Urothelium cell line (cell line): ENCODE results near the gene SH3PXD2B.
"Not testable (repeated sequence)": the region's sequence is repeated elsewhere in the genome, so short reads cannot be mapped to it uniquely, and the experiment has no call there.

Experiments
- DNase-seq: peaks from one replicate; pipeline ENCODE4 v3.0.0; 2011; ENCODE audit warnings: low spot score, mixed read lengths
- FAIRE-seq: peaks from 2 replicates; lab custom pipeline; 2011; peaks lifted over from hg19 to GRCh38; lab: Jason Lieb, UNC

Gene SH3PXD2B

DNA sequence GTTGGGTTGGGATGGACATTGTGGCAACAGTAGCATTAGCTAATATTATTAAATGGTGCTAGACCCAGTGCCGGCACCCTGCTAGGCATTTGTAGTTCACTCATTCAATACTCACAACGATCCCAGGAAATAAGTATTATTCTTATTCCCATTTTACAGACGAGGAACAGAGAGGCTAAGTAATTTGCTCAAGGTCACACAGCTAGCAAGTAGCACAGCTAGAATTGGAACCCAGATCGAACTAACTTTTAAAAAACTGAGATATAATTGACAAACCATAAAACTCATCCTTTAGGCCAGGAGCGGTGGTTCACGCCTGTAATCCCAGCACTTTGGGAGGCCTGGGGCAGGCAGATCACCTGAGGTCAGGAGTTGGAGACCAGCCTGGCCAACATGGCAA is 79.5 kb downstream of the SH3PXD2B start:
- FAIRE-seq (no peak), DNase-seq (no peak)

DNA sequence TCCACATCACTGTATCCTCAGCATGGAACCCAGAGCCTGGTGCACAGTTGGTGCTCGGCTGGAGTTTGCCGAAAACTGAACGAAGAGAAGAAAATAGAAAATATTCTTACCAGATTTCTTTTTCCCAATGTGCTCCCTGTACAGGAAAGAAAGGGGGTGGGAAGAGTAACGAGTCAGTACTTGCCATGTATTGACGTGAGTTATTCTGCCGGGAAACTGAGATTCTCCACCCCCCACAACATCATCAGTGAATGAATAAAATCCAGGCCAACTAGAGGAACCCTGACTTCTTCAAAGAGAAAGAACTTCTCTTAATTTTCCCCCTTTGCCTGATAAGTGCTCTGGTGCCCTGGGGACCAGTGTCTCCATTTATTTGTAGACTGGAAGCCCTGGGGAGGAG is 80.6 kb downstream of the SH3PXD2B start:
- DNase-seq (no peak), FAIRE-seq (no peak)

DNA sequence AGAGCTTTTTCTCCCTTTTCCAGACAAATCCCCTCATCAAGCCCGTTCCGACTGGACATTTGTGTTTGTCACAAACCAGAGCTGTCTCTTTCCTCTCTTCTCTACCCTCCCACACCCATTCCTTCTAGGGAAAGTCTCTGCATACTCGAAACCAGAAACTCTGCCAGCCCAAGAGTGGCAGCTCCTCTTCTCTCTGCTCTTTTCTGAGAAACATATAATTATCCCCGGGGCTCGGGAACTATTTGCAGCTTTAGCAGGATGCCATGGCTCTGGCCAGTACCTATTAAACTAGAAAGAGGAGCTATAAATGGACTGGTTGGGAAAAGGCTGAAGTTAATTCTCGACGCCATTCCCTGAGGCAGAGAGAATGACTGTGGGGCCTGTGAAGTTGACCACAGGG is 82.6 kb downstream of the SH3PXD2B start:
- FAIRE-seq, result no peak

DNA sequence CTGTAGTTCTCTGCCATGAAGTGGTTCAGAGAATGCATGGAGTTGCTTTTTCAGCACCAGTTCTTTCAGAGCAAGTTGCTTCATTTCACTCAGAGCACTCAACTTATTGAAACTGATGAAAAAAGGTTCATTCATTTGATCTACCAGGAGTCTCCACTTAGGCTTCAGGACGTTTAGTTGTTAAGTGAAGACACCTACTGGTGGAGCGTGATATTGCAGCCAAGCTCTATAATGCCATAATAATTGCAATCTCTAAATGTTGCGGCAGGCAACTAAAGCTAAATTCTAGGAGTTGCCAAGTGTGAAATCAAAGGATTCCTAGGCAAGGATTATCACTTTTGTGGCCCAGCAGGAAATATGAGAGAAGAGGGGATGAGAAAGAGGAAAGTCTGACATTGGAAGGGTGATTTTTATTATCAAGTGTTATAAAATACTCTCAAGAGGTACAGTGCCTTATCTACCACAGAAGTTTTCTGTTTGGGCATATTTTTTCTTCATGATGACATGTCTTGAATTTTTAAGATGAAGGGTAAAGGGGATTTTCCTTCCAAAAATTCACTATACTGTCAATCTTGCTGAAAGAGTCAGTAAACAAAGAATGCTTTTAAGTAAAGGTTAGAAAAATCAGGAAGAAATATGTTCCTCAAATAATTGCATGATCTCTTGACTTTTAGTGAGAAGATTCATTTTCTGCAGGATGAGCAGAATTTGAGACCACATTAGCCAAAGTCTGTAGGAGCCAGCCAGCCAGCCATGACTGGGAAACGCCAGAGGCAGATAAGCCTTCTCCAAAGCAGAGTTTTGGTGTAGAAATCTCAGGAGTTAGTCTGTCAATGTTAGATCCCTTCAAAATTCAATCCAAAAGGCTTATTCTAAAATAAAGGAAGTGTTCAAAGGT is 83.4 kb downstream of the SH3PXD2B start:
- DNase-seq (peak; percentile 13), FAIRE-seq (no peak)

More for the DNA sequence above, 82.6 kb downstream of the SH3PXD2B start:
- DNase-seq, result no peak

DNA sequence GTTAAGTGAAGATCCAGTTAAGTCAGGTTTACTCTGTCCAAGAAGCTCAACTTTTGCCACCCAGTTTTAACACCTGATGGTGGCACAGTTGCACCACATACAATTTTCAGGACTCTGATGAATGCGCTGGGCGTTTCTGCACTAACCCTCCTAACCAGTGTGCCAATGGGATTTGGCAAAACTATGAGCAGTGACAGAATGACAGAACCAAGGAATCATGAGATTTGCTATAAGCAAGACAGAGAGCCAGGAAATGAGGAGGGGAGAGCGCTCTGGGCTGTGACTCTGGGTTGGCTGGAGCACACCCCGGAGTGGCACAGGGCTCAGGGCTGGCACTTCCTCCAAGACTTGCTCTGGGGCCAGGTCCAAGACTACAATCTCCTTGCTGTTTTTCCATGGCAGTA is 84.1 kb downstream of the SH3PXD2B start:
- no peak for DNase-seq
- FAIRE-seq, result no peak

DNA sequence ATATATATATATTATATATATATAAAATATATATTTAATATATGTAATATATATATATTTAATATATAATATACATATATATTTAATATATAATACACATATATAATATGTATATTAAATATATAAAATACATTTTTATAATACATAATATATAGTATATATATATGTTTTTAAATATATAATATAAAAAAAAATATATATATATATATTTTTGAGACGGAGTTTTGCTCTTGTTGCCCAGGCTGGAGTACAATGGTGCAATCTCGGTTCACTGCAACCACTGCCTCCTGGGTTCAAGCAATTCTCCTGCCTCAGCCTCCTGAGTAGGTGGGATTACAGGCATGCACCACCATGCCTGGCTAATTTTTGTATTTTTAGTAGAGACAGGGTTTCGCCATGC is 85.6 kb downstream of the SH3PXD2B start:
- not testable (repeated sequence) for DNase-seq, FAIRE-seq

DNA sequence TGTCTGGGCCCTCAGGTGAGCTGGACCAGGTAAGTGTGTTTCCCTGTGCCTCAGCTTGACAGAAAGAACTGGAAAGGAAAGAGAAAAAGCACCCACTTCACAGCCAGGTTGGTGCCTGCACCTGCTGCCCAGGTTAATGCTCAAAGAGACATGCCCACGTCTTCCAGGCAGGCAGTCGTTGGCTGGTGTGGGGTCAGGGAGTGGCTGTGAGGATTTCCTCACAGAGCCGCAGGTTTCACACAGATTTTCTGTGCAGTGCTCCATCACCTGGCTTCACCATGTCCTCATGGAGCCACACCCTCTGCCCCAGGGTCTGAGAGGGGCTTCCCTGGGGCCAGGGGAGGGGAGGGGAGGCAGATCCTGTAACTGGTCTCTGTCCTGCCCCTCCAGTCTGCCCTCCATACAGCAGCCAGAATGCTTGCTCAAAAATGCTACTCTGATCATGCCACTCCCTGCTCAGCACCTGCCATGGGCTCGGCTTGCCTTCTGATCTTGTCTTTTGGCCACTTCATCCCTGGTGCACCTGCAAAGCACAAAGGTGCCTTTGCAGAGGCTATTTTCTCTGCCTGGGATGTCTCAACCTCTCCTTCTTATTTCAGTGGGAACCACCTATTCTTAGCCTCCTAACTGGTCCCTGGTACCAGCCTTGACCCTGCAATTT is 88.2 kb downstream of the SH3PXD2B start:
- DNase-seq, result no peak

DNA sequence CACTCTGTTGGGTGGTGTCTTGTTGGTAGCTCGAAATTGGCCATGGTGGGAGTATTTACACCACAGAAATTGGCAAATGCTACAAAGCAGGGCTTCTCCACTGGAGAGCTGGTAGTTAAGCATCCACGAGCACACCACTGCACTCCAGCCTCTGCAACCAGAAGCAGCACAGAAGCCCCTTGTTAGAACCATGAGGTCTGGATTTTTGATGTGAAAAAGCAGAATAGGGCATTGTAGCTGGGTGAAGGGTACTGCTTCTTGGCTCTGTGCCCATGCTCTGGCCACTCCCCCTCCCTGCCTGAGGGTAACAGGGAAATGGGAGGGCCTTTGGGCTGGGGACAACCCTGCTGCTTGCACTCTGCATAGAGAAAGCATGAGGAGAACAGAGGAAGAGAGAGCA is 89.6 kb downstream of the SH3PXD2B start:
- FAIRE-seq, result no peak
- no peak for DNase-seq

More for the DNA sequence above, 88.2 kb downstream of the SH3PXD2B start:
- no peak for FAIRE-seq

DNA sequence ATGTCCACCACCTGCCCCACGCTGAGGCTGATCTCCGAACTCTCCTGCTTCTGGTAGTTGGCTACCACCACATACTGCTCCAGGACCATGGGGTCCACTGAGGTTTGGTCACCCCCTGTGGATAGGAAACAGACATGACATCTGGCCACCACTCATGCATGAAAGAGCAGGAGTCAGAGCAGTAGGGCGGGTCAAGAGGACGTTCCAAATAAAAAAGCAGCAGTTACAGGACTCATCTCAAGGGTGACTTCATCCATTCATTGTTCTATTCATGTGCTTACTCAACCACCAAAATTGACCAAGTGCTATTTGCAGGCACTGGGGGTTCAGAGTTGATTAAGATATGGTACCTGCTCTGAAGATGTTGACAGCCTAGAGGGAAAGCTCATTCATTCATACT is 91.6 kb downstream of the SH3PXD2B start:
- no peak for DNase-seq
- no peak for FAIRE-seq

DNA sequence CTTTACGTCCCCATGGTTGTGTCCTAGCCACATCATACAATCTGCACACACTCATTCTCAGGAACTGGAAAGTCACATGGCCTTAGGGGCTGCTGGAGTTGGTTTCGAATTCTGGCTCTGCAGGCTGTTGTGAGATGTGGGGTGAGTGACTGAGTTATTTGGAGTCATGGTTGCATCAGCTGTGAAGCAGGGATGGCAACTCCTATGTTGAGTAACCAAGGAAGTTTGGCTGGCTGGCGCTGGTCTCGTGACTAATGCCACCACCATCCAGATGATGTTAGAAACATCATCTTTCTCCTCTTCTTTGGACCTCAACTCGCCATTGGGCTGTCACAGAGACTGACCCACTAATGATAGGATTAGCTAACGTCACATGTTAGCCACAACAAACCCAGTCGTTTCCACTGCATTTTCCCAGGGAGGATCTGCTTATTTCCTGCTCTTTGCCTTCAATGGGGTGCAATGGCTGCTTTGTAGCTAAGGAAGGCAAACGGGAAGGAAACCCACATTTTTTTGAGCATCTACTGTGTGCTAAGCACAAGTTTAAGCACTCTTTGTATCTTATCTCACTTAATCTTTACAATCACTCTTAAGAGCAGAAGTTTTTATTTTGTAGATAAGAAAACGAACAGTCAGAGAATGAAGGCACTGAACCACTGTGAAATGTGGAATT is 92.6 kb downstream of the SH3PXD2B start:
- no peak for FAIRE-seq
- peak; percentile 19 for DNase-seq

DNA sequence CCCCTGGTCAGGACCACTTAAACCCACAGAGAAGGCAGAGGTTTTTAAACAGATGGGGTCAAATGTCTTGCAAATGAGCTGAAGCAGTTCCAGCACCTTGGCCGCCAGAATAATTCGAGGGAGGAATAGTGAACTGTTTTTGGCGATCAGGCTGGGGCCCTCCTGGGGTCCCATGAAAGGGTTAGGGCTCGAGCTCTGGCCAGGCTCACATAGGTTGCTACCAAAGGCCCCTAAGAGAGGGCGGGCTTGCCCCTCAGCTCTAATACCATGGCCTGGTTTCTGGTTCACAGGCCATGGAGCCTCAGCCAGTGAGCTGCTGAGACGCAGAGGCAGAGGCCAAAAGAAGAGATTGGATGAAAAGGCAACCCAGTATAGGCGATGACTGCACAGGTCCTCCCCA is 96.0 kb downstream of the SH3PXD2B start:
- DNase-seq (no peak), FAIRE-seq (no peak)

DNA sequence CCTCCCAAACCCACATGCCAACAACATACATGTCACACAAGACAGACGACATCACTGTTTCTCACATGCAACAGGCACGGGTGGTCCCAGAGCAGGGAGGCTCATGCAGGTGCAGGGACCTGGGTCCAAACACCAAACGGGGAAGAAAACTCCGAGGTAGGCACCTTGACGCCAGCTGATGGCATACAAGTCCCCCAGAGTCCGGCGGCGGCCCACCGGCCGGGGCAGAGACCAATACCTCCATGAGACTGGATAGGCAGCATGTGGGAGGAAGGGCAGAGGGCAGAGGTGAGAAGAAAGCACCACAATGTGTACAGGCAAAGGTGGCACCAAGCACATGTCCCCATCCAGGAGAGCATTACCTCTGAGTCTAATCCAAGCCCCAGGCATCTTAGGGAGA is 97.8 kb downstream of the SH3PXD2B start:
- FAIRE-seq, result no peak

DNA sequence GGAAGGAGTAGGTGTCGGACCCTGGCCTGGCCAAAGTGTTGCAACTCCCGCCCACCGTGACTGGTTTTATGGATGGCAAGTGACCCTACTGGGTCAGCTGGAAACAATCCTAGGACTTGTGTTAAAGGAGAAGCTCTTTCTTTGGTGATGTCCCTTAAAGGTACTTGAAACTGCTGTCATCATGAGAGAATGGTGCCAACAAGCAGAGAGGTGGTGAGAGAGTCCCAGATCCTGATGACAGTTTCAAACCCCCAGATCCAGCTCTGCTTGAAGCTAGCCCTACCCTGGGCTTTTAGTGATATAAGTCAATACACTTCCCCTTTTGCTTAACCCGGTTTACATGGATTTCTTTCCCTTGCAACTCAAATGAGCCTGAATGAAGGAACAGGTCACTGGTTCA is 98.3 kb downstream of the SH3PXD2B start:
- DNase-seq, result no peak
- no peak for FAIRE-seq

More for the DNA sequence above, 97.8 kb downstream of the SH3PXD2B start:
- no peak for DNase-seq

DNA sequence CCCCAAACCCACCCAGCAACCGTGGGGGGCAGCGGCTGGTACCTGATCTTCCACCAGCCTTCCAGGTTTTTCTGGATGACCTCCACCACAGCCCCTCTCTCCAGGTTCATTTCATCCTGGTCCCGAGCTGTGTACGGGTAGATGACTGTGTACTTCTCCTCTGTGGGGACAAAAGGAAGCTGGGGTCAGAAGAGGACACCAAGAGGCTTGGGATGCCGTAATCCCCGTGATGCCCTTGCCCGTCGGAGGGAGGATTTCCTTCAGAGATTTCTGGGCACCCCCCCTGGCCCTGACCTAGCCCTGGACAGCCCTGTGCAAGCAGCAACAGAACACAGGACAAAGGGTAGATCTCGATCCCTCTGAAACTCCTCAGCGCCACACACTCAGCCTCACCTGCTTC is 100.5 kb downstream of the SH3PXD2B start:
- DNase-seq (no peak), FAIRE-seq (no peak)

DNA sequence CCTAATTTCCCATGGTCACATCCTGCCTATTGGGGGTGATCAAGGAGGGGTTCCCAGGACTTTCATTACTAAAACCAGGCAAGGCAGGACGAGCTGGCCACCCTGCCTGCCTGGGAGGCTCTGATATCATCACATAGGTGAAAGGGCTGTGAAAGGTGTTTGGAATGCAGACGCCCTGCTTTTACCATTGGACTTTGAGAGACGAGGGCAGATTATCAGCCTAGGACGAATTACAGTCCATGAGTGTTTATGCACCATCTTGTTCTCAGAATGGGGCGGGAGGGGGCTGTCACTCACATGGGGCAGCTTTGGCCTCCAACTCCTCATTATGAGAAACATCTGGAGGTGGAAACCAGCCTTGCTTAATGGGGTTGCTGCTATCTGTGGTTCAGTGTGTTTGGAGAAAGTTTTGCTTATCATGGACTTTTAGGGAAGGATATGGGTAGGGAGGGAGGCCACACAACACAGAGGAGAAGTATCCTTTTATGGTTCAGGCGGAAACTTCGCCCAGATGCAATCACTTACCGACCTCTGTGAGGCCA is 101.0 kb downstream of the SH3PXD2B start:
- FAIRE-seq (no peak), DNase-seq (no peak)

DNA sequence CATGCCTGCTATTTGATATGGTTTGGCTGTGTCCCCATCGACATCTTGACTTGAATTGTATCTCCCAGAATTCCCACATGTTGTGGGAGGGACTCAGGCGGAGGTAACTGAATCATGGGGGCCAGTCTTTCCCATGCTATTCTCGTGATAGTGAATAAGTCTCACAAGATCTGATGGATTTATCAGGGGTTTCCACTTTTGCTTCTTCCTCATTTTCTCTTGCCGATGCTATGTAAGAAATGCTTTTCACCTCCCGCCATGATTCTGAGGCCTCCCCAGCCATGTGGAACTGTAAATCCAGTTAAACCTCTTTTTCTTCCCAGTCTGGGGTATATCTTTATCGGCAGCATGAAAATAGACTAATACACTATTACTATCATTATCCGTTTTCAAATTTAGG is 101.8 kb downstream of the SH3PXD2B start:
- not testable (repeated sequence) for DNase-seq

DNA sequence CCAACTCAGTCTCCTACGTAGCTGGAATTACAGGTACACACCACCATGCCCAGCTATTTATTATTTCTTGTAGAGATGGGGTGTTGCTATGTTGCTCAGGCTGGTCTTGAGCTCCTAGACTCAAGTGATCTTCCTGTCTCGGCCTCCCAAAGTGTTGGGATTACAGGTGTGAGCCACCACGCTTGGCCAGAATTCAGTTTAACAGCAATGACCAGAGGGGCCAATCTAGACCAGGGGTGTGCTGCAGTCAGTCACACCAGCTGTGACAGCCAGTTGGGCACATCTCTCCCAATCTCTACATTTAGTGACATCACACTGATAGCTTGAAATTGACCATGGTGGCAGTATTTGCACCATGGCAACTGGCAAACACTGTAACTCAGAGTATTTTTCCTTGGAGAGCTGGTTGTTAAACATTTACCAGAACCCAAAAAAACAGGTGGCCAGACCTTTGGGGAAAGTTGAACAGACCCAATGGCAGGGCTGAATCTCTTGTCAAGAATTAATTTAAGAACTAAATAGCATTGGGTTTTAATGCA is 103.0 kb downstream of the SH3PXD2B start:
- no peak for DNase-seq

More for the DNA sequence above, 101.8 kb downstream of the SH3PXD2B start:
- FAIRE-seq, result not testable (repeated sequence)

DNA sequence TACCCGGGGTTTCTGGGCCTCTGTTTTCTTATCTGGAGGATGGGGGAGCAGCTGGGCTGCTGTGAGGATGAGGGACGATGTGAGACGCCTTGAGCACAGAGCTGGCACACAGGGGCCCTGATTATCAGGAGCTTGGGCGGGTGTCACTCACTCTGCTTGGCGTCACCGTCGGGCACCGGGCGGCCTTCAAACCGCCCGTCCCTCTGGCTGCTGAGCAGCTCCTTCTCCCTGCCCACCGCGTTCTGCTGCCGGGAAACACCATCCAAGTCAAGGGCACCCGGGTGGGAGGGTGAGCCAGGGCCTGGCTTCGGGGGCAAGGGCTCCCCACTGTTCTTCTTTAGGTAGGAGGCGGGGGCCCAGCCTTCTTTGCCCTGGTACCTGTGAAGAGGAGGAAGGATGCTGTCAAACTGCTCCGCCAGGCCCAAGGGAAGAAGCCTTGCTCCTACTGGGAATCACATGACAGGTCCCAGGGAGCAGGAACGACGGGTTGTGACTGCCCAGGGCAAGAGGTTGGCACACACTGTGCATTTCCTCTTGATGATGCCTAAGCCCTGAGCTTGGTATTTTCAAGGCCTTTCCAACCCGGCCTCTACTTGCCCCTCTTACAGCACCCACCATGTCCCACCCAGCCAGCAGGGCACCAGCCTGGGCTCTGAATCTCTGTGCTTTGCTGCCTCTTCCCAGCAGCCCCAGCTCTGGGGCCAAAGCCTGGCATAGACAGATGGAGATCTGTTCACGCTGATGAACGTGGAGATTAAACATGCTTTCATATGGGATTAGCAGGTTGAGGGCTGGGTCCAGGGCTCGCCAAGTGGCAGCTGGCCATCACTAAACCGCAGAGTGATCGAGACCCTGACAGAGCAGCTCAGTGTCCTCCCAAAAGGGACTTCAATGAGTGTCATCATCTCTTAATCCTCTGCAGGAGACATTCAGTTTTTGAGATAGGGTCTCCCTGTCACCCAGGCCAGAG is 103.8 kb downstream of the SH3PXD2B start:
- no peak for DNase-seq
- FAIRE-seq, result no peak

More for the DNA sequence above, 103.0 kb downstream of the SH3PXD2B start:
- FAIRE-seq, result no peak

DNA sequence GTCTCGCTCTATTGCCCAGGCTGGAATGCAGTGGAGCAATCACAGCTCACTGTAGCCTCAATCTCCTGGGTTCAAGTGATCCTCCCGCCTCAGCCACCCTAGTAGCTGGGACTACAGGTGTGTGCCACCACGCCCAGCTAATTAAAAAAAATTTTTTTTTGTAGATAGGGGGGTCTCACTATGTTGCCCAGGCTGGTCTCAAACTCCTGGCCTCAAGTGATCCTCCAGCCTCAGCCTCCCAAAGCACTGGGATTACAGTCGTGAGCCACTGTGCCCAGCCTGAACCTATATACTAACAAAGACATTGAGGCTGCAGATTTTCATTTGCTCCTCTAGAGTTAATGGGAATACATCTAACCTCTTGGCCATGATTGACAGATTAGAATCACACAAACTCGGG is 105.6 kb downstream of the SH3PXD2B start:
- not testable (repeated sequence) for FAIRE-seq

DNA sequence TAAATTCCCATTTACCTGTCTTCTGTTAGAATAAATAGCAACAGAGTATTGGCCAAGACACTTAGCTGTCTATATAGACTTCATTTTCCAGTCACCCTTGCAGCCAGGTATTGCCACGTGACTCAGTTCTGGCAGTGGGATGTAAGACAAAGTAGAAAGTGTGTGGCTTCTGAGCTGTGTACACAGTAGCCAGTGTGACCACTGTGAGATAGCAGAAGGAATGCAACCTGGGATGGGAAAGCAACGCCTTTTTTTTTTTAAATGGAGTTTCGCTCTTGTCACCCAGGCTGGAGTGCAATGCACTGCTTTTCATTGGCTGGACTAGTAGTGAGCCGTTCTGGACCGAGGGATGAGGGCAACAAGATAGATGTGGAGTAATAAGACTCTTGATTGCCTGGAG is 106.2 kb downstream of the SH3PXD2B start:
- FAIRE-seq (no peak), DNase-seq (no peak)

More for the DNA sequence above, 105.6 kb downstream of the SH3PXD2B start:
- not testable (repeated sequence) for DNase-seq
